HT1080 (cell line): ENCODE data around the gene ABCG1. TPM values are rescaled to one million over a fixed set of nuclear protein-coding genes. Genes with fewer than 3 reads are reported as not detected.
"Not testable (repeated sequence)": the region's sequence is repeated elsewhere in the genome, so short reads cannot be mapped to it uniquely, and the experiment has no call there.

ENCODE experiments used
- DNase-seq: peaks from one replicate; pipeline ENCODE4 v3.0.0-alpha.2; 2015; ENCODE audit warnings: low read depth
- total RNA-seq: library from RNA; depleted of rRNA; stranded (reverse); fragments of >200 nt; shearing (Covaris generic); gene quantifications from 2 replicates; pipeline ENCODE4 v1.2.3, GENCODE V29; 2014

ABCG1 gene
- total RNA-seq, 1 experiment from 2014 or later = not detected

DNA sequence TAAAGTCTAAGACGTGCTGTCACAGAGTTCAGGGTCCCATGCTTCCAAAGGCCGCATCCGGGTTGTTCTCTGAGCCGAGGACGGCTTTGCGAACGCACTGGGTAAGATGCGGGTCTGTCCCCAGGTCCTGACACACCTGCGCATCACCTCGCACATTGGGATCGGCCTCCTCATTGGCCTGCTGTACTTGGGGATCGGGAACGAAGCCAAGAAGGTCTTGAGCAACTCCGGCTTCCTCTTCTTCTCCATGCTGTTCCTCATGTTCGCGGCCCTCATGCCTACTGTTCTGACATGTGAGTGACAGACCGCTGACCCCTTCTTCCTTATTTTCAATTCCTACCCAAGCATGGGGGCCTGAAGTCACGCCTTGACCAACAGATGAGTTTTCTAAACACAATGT is 71.0 kb downstream of the ABCG1 start:
- no peak for DNase-seq

- no peak for DNase-seq
Observed at GRCh38 chr21:42290505-42290904, 71.6 kb downstream of the ABCG1 start.

DNA sequence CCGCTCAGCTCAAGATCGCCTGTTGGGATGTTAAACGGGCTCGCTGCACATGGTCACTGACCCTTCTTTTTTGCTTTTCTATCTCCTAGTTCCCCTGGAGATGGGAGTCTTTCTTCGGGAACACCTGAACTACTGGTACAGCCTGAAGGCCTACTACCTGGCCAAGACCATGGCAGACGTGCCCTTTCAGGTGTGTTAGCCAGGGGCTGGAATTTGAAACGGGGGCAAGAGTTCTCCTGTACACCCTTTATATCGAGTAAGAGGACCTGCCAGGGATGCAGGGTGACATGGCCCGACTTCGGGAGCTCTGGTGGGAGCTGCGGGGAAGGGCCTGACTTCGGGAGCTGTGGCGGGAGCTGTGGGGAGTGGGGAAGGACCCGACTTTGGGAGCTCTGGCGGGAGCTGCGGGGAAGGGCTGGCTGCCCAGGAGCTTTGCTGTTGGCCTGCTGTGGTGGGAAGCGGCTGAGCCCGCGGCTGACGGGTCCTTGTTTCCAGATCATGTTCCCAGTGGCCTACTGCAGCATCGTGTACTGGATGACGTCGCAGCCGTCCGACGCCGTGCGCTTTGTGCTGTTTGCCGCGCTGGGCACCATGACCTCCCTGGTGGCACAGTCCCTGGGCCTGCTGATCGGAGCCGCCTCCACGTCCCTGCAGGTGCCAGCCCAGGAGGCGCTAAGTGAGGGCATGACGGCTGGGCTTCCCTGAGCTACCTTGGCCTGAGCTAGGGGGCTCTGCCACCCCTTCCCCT is 72.2 kb downstream of the ABCG1 start:
- DNase-seq = no peak

GRCh38 chr21:42291751-42292562 is 73.0 kb downstream of the ABCG1 start:
- no peak for DNase-seq

DNA sequence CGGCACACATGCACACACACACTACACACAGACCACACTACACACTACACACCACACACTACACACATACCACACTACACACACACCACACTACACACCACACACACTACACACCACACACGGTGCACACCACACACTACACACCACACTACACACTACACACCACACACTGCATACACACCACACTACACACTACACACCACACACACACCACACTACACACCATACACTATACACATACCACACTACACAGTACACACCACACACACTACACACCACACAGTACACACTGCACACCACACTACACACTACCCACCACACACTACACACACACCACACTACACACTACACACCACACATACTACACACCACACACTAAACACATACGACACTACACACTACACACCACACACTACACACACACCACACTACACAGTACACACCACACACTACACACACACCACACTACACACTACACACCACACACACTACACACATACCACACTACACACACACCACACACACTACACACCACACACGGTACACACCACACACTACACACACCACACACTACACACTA is 73.7 kb downstream of the ABCG1 start:
- not testable (repeated sequence) for DNase-seq

GRCh38 chr21:42293649-42294272 is 74.8 kb downstream of the ABCG1 start:
- no peak for DNase-seq

DNA sequence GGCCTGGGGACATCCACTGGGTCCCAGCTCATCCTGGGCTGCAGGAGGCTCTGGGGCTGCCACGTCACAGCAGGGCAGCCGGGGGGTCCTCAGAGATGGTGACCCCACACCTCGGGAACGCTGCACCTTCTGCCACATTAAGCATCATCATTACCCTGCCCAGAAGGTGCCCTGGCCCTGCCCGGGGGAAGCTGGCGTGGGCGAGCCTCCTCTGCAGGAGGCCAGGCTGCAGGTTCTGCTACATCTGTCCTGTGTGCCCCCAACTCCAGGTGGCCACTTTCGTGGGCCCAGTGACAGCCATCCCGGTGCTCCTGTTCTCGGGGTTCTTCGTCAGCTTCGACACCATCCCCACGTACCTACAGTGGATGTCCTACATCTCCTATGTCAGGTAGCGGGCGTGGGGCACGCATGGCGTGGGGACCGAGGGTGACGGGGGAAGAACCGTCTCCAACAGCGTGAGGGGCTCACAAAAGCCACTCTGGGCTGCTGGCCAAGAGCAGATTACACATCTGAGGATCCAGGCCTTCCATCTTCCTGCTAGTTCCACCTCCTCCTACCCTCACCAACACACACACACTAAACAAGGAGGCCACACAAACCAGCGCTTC is 75.4 kb downstream of the ABCG1 start:
- no peak for DNase-seq

DNA sequence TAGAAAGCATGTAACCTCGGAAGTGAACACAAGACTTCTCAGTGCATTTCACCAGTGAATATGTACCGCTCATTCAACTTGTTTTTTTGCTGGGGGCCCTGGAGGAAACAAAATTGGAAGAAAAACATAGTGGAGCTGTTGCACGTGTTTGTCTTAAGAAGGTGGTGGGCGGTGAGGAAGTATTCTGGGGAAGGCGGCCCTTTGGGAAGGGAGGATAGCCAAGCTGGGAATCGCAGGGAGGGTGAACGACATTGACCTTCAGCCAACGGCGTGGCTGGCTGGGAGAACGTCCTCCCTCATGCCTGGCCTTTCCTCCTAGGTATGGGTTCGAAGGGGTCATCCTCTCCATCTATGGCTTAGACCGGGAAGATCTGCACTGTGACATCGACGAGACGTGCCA is 76.9 kb downstream of the ABCG1 start:
- no peak for DNase-seq

- no peak for DNase-seq
Observed at GRCh38 chr21:42296501-42296900, 77.6 kb downstream of the ABCG1 start.

- DNase-seq = no peak
Observed at GRCh38 chr21:42297377-42297776, 78.4 kb downstream of the ABCG1 start.

DNA sequence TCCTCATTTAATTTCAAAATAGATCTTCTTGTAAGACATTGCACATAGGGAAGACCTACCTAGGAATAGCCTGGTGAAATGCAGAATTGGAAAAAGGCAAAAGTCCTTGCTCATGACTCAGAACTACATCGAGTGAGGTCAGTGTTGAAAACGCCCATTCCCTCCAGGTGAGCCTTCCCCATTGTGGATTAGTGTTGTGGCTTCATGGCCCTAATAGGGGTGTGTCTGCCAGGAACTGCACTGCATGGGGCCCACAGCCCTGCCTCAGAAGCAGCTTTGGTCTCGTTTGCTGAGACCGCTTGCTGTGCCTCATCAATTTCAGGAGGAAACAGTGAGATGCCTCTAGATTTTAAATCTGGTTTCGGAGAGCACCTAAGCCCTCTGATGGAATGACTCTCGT is 79.3 kb downstream of the ABCG1 start:
- no peak for DNase-seq

GRCh38 chr21:42298657-42299056 is 79.7 kb downstream of the ABCG1 start:
- no peak for DNase-seq

DNA sequence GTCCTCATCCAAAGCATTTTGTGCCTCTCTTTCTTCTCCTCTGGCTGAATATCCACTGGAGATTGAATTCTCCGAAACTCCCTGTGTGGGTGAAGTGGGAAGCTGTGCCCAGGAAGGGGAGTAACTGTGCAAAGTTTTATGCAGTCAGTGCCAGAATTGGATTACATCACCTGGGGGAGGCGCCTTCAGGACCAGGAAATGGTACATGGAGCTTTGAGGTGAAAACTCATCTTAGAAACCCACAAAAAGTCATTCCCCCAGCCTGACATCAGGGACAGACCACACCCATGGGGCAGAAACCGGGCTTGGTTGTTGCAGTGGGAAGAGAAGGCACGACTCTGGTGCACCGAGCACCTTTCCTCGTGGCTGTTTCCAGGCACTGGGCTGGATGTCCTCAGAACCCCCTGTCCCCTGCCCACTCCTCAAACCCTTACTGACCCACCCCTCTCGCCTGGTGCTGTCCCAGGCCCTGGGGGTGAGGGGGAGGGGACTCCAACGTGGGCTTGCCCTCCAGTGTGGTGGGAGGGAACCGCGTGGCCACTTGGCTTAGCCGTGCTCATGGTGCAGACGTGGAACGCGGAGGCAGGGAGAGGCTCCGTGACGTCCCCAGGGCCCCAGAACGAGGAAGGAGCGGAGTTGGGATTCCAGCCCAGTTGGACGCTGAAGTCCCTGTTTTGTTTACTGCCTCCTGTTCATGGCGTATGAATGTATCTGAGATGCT is 80.5 kb downstream of the ABCG1 start:
- no peak for DNase-seq

DNA sequence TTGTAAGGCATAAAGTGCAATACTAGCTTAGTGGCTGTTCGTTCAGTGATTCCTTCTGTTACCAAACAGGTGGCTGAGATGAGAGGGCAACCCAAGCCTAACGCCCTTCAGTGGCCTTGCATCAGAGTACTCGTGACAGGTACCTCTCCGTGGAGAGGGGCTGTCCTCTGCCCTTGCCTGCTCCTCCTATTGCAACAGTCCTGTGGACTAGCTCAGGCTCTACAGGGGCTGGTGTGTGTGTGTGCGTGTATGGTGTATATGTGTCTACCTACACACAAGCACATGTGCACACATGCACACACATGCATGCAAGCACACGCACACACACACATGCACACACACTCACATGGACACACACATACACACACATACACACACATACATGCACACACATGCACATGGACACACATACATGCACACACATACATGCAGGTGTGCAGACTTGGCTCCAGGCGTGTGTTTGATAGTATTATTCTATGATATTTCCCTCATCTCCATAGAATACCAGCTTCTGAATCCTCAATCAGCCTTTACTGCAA is 81.2 kb downstream of the ABCG1 start:
- no peak for DNase-seq

DNA sequence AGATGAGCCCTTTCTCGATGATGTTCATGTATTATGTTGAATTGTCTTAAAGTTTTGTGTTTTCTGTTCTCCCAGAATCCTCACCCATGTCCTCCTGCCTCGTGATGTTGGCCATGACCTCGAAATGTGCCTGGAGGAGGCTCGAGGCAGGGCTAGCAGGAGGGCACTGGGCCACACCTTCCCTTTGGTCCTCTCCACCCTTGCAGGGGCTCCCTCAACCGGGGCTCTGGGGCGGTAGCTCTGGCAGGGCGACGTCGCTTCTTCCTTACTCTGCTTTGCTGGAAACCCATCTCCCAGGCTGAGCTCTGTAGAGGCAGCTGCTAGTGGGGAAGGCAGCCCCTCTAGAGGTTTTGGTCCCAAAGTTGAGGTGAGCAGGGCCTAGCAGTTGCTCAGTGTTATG is 82.0 kb downstream of the ABCG1 start:
- DNase-seq = no peak

DNA sequence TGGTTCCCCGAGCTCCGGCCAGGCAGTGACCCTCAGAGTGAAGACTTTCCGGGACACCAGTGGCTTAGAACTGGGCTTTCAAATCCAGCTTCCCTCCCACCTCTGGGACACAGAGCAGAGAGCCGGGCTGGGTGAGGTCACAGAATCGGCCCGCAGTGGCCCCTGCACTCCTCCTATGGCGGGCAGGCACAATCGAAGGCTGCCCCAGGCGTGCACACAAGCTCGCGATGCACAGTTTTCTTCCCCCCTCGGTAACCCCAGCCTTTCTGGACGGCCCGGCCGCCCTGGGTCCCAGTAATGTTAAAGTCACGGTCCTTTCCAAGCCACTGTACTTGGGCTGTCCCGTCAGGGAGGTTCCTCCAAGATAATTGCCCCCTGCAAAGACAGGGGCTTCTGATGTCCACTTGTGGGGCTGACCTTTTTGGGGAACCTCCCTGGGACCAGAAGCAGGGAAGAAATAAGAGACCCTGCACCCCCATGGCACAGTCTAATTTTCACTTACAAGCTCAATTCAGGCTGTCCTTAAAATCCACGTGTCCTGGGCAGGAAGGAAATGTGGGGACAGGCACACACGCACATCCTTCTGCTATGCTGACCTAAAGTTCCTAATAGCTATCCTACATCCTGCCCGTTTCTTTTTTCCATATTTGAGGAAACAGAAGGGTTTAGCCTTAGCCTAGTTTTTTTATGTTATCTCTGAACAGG is 82.6 kb downstream of the ABCG1 start:
- no peak for DNase-seq

GRCh38 chr21:42302076-42302650 is 83.2 kb downstream of the ABCG1 start:
- DNase-seq = no peak

GRCh38 chr21:42302794-42303193 is 83.9 kb downstream of the ABCG1 start:
- DNase-seq = no peak

GRCh38 chr21:42303443-42303842 is 84.5 kb downstream of the ABCG1 start:
- no peak for DNase-seq
